Vagina (tissue), 2 donors: ENCODE measurements around the gene PLOD1. TPM values are rescaled to one million over a fixed set of nuclear protein-coding genes. Genes with fewer than 3 reads are reported as not detected.
"Not testable (repeated sequence)": the region's sequence is repeated elsewhere in the genome, so short reads cannot be mapped to it uniquely, and the experiment has no call there.

Experiments
- DNase-seq, 2 donors: peaks; one replicate each; pipeline ENCODE4 v3.0.0-alpha.2; 2017; ENCODE audit errors: extremely low spot score in 2 of 2
- H3K27ac ChIP-seq: fragments of 200-600 bp; sonication (generic); one replicate; pipeline ENCODE4 v1.5.1; 2019
- H3K27me3 ChIP-seq: fragments of 200-600 bp; sonication (generic); one replicate; pipeline ENCODE4 v1.5.1; 2019
- H3K36me3 ChIP-seq, 2 donors: fragments of 200-600 bp; sonication (generic); one replicate each; pipeline ENCODE4 v1.5.1; 2017 to 2019
- H3K4me1 ChIP-seq: fragments of 200-600 bp; sonication (generic); one replicate; pipeline ENCODE4 v1.5.1; 2019
- H3K4me3 ChIP-seq, 2 donors: fragments of 200-600 bp; sonication (generic); 1 replicate in 1 of 2; 2 replicates in 1 of 2; pipeline ENCODE4 v1.5.1; 2016 to 2019
- H3K9me3 ChIP-seq: fragments of 200-600 bp; sonication (generic); one replicate; pipeline ENCODE4 v1.5.1; 2019
- CTCF ChIP-seq, 3 experiments: fragments of 450-650 bp in 2 of 3; fragments of 200-600 bp in 1 of 3; sonication (generic) in 1 of 3; IDR thresholded peaks; one replicate each; pipeline ENCODE4 v1.5.1; 2017 to 2019; ENCODE audit warnings: antibody characterized with exemption in 3 of 3, mild to moderate bottlenecking in 2 of 3, moderate library complexity in 2 of 3
- POLR2A ChIP-seq, 2 donors: fragments of 450-650 bp; IDR thresholded peaks; one replicate each; pipeline ENCODE4 v1.6.1; 2017; ENCODE audit warnings: antibody characterized with exemption in 2 of 2, mild to moderate bottlenecking in 2 of 2, moderate library complexity in 2 of 2
- POLR2AphosphoS5 ChIP-seq, 2 donors: sonication (generic); formaldehyde crosslinking; IDR thresholded peaks; one replicate each; pipeline ENCODE4 v1.9.0; 2017; ENCODE audit warnings: antibody characterized with exemption in 2 of 2, mild to moderate bottlenecking in 2 of 2, low read depth in 1 of 2; ENCODE audit not compliant: insufficient read depth in 1 of 2
- intact Hi-C: fragments of 100-400 bp; cut with DNase I; formaldehyde crosslinking; loops from one replicate; pipeline ENCODE4 v1.15.1; 2023
- total RNA-seq: library from RNA; depleted of rRNA; stranded (reverse); fragments of >200 nt; gene quantifications from one replicate; pipeline ENCODE4 v1.2.3, GENCODE V29; 2016

The PLOD1 gene
- total RNA-seq, 1 donor from 2014 or later = 42.2 TPM

- intact Hi-C loops = no loop called here
- H3K4me3 ChIP-seq = no peak overlapping the region
- H3K4me1 ChIP-seq = no peaks in the 10 kb centered on the region
- H3K27me3 ChIP-seq = no peaks in the 10 kb centered on the region
- H3K36me3 ChIP-seq = peaks cover 0 to 84% of the 10 kb centered on the region in 2 donors
- no peak for DNase-seq
- TF ChIP-seq POLR2A (IDR thresholded peaks at IDR 0.05) (no peak), CTCF (IDR thresholded peaks at IDR 0.05) (no peak), POLR2AphosphoS5 (IDR thresholded peaks at IDR 0.05; ENCODE audit: insufficient read depth in 1 of 2, low read depth in 1 of 2) (no peak)
- H3K27ac ChIP-seq = no peak overlapping the region
- no peaks in the 10 kb centered on the region for H3K9me3 ChIP-seq
These were observed 71.1 kb downstream of the PLOD1 start for GRCh38 chr1:12005488-12006166.

GRCh38 chr1:12006167-12006921 is 71.8 kb downstream of the PLOD1 start:
- TF ChIP-seq POLR2A (IDR thresholded peaks at IDR 0.05) (no peak), POLR2AphosphoS5 (IDR thresholded peaks at IDR 0.05; ENCODE audit: insufficient read depth in 1 of 2, low read depth in 1 of 2) (no peak), CTCF (IDR thresholded peaks at IDR 0.05) (no peak)
- DNase-seq = peak in 1 of 2 donors; percentile 65
- H3K9me3 ChIP-seq = no peaks in the 10 kb centered on the region
- H3K4me1 ChIP-seq = no peaks in the 10 kb centered on the region
- peaks cover 0 to 84% of the 10 kb centered on the region in 2 donors for H3K36me3 ChIP-seq
- no peaks in the 10 kb centered on the region for H3K27me3 ChIP-seq
- H3K4me3 ChIP-seq = no peak overlapping the region
- intact Hi-C loops = no loop called here
- no peak overlapping the region for H3K27ac ChIP-seq

GRCh38 chr1:12007204-12007603 is 72.7 kb downstream of the PLOD1 start:
- no peak for TF ChIP-seq CTCF (IDR thresholded peaks at IDR 0.05)
- no peak for TF ChIP-seq POLR2AphosphoS5 (IDR thresholded peaks at IDR 0.05; ENCODE audit: insufficient read depth in 1 of 2, low read depth in 1 of 2)
- no peak for TF ChIP-seq POLR2A (IDR thresholded peaks at IDR 0.05)
- Histone ChIP-seq H3K4me3 (no peak overlapping the region), H3K27me3 (no peaks in the 10 kb centered on the region), H3K9me3 (no peaks in the 10 kb centered on the region), H3K4me1 (no peaks in the 10 kb centered on the region), H3K36me3 (peaks cover 0 to 85% of the 10 kb centered on the region in 2 donors), H3K27ac (no peak overlapping the region)
- DNase-seq = peak in 1 of 2 donors; percentile 70
- intact Hi-C loops = no loop called here

GRCh38 chr1:12008355-12008754 is 73.8 kb downstream of the PLOD1 start:
- H3K27ac ChIP-seq, intact Hi-C loops, DNase-seq, H3K4me3 ChIP-seq, H3K4me1 ChIP-seq, H3K9me3 ChIP-seq, H3K27me3 ChIP-seq: not testable (repeated sequence)
- H3K36me3 ChIP-seq = peaks cover 0 to 80% of the 10 kb centered on the region in 2 donors

GRCh38 chr1:12009318-12009947 is 74.9 kb downstream of the PLOD1 start:
- intact Hi-C loops = no loop called here
- H3K4me1 ChIP-seq = peaks cover 7% of the 10 kb centered on the region
- H3K4me3 ChIP-seq = no peak overlapping the region
- H3K9me3 ChIP-seq = no peaks in the 10 kb centered on the region
- DNase-seq = peak in 1 of 2 donors; percentile 71
- TF ChIP-seq POLR2AphosphoS5 (IDR thresholded peaks at IDR 0.05; ENCODE audit: insufficient read depth in 1 of 2, low read depth in 1 of 2) (no peak), CTCF (IDR thresholded peaks at IDR 0.05) (no peak), POLR2A (IDR thresholded peaks at IDR 0.05) (no peak)
- H3K36me3 ChIP-seq = peaks cover 0 to 69% of the 10 kb centered on the region in 2 donors
- no peak overlapping the region for H3K27ac ChIP-seq
- H3K27me3 ChIP-seq = no peaks in the 10 kb centered on the region
